ENCODE results near the gene FILIP1. TPM values are rescaled to one million over a fixed set of nuclear protein-coding genes. Genes with fewer than 3 reads are reported as not detected.

Gene FILIP1
- total and polyA plus RNA-seq, 2 of the 8 experiments (the other 6 are each of a cell fraction or from before 2014, with no cell fraction given) = 2.4 to 5.7 TPM

DNA sequence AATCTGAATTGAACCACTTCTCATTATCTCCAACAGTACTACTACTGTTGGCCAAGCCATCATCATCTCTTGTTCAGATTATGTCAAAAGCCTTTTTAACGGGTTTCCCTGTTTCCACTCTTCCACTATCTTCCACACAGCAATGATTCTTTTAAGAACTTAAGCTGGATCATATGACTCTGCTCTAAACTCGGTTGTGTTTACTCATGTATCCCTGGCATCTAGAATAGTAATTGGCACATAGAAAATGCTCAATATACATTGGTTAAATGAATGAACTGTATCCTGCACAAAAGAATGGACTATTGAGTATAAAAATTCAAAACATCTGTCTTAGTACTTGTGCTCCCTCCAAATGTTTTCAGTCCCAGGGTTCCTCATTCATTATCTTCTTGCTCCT, 247.2 kb downstream of the FILIP1 start:
- no peak overlapping the region for H2BK12ac ChIP-seq (ENCODE audit: low read depth, low read length)
- WGBS, 2 experiments (ENCODE audit: extremely low coverage in 1 of 2, insufficient coverage in 1 of 2, insufficient read length in 1 of 2, insufficient replicate concordance in 2 of 2, low coverage in 1 of 2, low lambda C conversion rate in 2 of 2, missing lambda C conversion rate in 1 of 2) = 85% methylated on average over 2 of the region's 2 CpGs; no CpG with 5 or more reads in 1 of the 2 experiments
- no peak overlapping the region for H3K9ac ChIP-seq (replicated peaks in 1 of 4; ENCODE audit: extremely low read depth in 1 of 4, low read depth in 3 of 4, low read length in 3 of 4)
- H3K27me3 ChIP-seq (replicated peaks in 1 of 4; ENCODE audit: control insufficient read depth in 3 of 4, extremely low read depth in 1 of 4, insufficient read depth in 3 of 4, low read length in 3 of 4) = no peaks in the 10 kb centered on the region
- H3K36me3 ChIP-seq (ENCODE audit: control insufficient read depth in 2 of 4, insufficient read depth in 4 of 4, low read length in 3 of 4) = peaks cover 0 to under 1% (median 0%) of the 10 kb centered on the region in 4 experiments; a peak in 1 of 8 replicates
- no peak overlapping the region for H3K23ac ChIP-seq (ENCODE audit: insufficient read length)
- no peaks in the 10 kb centered on the region for H3K79me1 ChIP-seq (ENCODE audit: low read depth, low read length)
- no peak for DNase-seq (ENCODE audit: low read depth in 1 of 2, low spot score in 2 of 2)
- no peak overlapping the region for H3K4me3 ChIP-seq (ENCODE audit: extremely low read depth in 1 of 4, insufficient read depth in 2 of 4, low read depth in 3 of 4, low read length in 4 of 4)
- no peak overlapping the region for H2BK15ac ChIP-seq (ENCODE audit: low read length)
- no peak overlapping the region for H3K4ac ChIP-seq (replicated peaks; ENCODE audit: insufficient read length, low read depth, low read length)
- H3K27ac ChIP-seq (ENCODE audit: low read depth, low read length) = no peak overlapping the region
- no peak overlapping the region for H3K56ac ChIP-seq (replicated peaks; ENCODE audit: insufficient read length, low read depth, low read length)
- no peak overlapping the region for H4K91ac ChIP-seq (replicated peaks; ENCODE audit: insufficient read length, low read length)
- no peak for FAIRE-seq
- H3K9me3 ChIP-seq (ENCODE audit: insufficient read depth in 2 of 2, low read depth in 1 of 2, low read length in 1 of 2) = no peaks in the 10 kb centered on the region
- no peak overlapping the region for H2BK20ac ChIP-seq (ENCODE audit: low read length)
- H3K14ac ChIP-seq (ENCODE audit: insufficient read length) = no peak overlapping the region
- no peaks in the 10 kb centered on the region for H4K20me1 ChIP-seq (replicated peaks in 1 of 2; ENCODE audit: control insufficient read depth in 1 of 2, insufficient read depth in 2 of 2, low read length in 2 of 2)
- no peak overlapping the region for H2AFZ ChIP-seq (ENCODE audit: low read length)
- ChIA-PET POLR2A (ENCODE audit: partially characterized antibody) (interaction anchor here (1.0 kb wide), 1 partner anchor 356 kb away, joined by 3 read pairs; the partner anchor contains the start of gene SENP6), CTCF (ENCODE audit: partially characterized antibody) (no interaction called here)
- H4K5ac ChIP-seq (ENCODE audit: insufficient read length, low read depth, low read length) = no peak overlapping the region
- H3K79me2 ChIP-seq (ENCODE audit: control insufficient read depth in 1 of 2, insufficient read depth in 2 of 2, low read length in 2 of 2) = peaks cover 0 to 22% of the 10 kb centered on the region in 2 experiments; a peak in 2 of 4 replicates
- H2BK5ac ChIP-seq (ENCODE audit: low read depth, low read length) = no peak overlapping the region
- peaks cover 0 to 11% (median 4%) of the 10 kb centered on the region in 4 experiments; a peak in 3 of 7 replicates for H3K4me1 ChIP-seq (replicated peaks in 1 of 4; ENCODE audit: control insufficient read depth in 3 of 4, insufficient read depth in 4 of 4, low read length in 3 of 4)
- H2BK120ac ChIP-seq (replicated peaks; ENCODE audit: low read depth, low read length) = no peak overlapping the region
- no peak overlapping the region for H3K18ac ChIP-seq (ENCODE audit: extremely low read depth, low read length)
- no peak overlapping the region for H3K4me2 ChIP-seq (ENCODE audit: insufficient read depth in 1 of 2, low read depth in 2 of 2, low read length in 2 of 2)
- no peak overlapping the region for H4K8ac ChIP-seq (ENCODE audit: extremely low read depth, insufficient read depth, low read length)
- H2AK5ac ChIP-seq (ENCODE audit: low read depth, low read length) = no peak overlapping the region
- H3K23me2 ChIP-seq (ENCODE audit: low read depth, low read length) = peaks cover 2% of the 10 kb centered on the region; the same call in 1 of the 2 replicates
- TF ChIP-seq KDM5A (IDR thresholded peaks at IDR 0.05; ENCODE audit: low read length) (no peak), BCL11A (IDR thresholded peaks at IDR 0.05; ENCODE audit: low read depth in 2 of 2, low read length in 2 of 2) (no peak), CTBP2 (IDR thresholded peaks at IDR 0.05; ENCODE audit: borderline replicate concordance, insufficient read depth, insufficient read length, low read length) (no peak), SIN3A (conservative IDR thresholded peaks at IDR 0.05 in 1 of 2, IDR thresholded peaks at IDR 0.05 in 1 of 2; ENCODE audit: low read depth in 1 of 2, low read length in 2 of 2) (no peak), SP4 (IDR thresholded peaks at IDR 0.05; ENCODE audit: low read length) (no peak), GABPA (IDR thresholded peaks at IDR 0.05; ENCODE audit: borderline replicate concordance, insufficient read depth, low read length) (no peak), CTCF (IDR thresholded peaks at IDR 0.05; ENCODE audit: control extremely low read depth in 1 of 3, insufficient read depth in 1 of 3, low read depth in 1 of 3, low read length in 3 of 3) (no peak), ZNF274 (IDR thresholded peaks at IDR 0.05; ENCODE audit: borderline replicate concordance, extremely low read depth, low read length) (no peak), E2F6 (IDR thresholded peaks at IDR 0.05) (no peak), JUN (IDR thresholded peaks at IDR 0.05; ENCODE audit: low read depth, low read length) (no peak)

Measured in H1 (cell line).